ENCODE measurements around the gene DHRSX. TPM values are rescaled to one million over a fixed set of nuclear protein-coding genes. Genes with fewer than 3 reads are reported as not detected.

Gene DHRSX
- total RNA-seq, 1 donor from 2014 or later: 30.4 TPM

DNA sequence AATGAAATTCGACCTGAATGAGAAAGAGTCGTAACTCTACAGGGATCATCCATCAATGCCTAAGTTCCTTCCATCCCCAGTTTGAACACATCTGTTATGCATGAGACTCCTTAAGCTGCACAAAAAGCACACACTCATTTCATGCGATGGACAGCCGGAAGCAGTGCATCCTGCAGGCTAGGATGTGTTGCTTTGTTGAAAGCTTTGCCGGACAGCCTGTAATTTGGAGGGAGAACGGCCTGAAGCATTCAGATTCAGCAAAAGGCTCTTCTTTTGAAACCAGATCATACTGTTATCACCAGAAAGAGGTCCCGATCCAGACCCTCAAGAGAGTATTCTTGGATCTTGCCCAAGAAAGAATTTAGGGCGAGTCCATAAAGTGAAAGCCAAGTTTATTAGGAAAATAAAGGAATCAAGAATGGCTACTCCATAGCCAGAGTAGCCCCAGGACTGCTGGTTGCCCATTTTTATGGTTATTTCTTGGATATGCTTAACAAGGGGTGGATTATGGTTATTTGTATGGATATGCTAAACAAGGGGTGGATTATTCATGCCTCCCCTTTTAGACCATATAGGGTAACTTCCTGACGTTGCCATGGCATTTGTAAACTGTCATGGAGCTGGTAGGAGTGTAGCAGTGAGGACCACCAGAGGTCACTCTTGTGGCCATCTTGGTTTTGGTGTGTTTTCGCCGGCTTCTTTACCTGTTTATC is 48.1 kb upstream of the DHRSX start:
- peaks cover 3% of the 10 kb centered on the region for H3K9me3 ChIP-seq (ENCODE audit: insufficient read depth, low read depth, low read length)
- H3K4me1 ChIP-seq (ENCODE audit: insufficient read depth, low read length): no peaks in the 10 kb centered on the region
- Mint-ChIP-seq H3K4me3 (ENCODE audit: unreplicated experiment) (no peak overlapping the region), H3K4me1 (ENCODE audit: low read depth, unreplicated experiment) (no peaks in the 10 kb centered on the region), H3K27ac (ENCODE audit: unreplicated experiment) (no peak overlapping the region), H3K27me3 (ENCODE audit: low read depth, unreplicated experiment) (peaks cover 5% of the 10 kb centered on the region), H3K9me3 (ENCODE audit: unreplicated experiment) (peaks cover 12% of the 10 kb centered on the region), H3K36me3 (ENCODE audit: low read depth, unreplicated experiment) (no peaks in the 10 kb centered on the region)
- DNase-seq (ENCODE audit: low read depth) (no peak), FAIRE-seq (no peak)
- no peak overlapping the region for H2AFZ ChIP-seq (ENCODE audit: low read depth, low read length)
- no peaks in the 10 kb centered on the region for H3K36me3 ChIP-seq (ENCODE audit: insufficient read depth, low read length)
- H3K79me2 ChIP-seq (ENCODE audit: insufficient read depth, low read length): no peaks in the 10 kb centered on the region
- TF ChIP-seq EZH2 (IDR thresholded peaks at IDR 0.05; ENCODE audit: insufficient read depth, low read length): no peak
- TF ChIP-seq, protein P1, sequence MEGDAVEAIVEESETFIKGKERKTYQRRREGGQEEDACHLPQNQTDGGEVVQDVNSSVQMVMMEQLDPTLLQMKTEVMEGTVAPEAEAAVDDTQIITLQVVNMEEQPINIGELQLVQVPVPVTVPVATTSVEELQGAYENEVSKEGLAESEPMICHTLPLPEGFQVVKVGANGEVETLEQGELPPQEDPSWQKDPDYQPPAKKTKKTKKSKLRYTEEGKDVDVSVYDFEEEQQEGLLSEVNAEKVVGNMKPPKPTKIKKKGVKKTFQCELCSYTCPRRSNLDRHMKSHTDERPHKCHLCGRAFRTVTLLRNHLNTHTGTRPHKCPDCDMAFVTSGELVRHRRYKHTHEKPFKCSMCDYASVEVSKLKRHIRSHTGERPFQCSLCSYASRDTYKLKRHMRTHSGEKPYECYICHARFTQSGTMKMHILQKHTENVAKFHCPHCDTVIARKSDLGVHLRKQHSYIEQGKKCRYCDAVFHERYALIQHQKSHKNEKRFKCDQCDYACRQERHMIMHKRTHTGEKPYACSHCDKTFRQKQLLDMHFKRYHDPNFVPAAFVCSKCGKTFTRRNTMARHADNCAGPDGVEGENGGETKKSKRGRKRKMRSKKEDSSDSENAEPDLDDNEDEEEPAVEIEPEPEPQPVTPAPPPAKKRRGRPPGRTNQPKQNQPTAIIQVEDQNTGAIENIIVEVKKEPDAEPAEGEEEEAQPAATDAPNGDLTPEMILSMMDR (IDR thresholded peaks at IDR 0.05; ENCODE audit: insufficient read depth, low read depth, low read length): no peak
- H3K27me3 ChIP-seq (ENCODE audit: insufficient read depth, low read length): no peaks in the 10 kb centered on the region
- no peak overlapping the region for H3K9ac ChIP-seq (ENCODE audit: low read length)
- H4K20me1 ChIP-seq (ENCODE audit: insufficient read depth, low read length): no peaks in the 10 kb centered on the region
- no peak overlapping the region for H3K27ac ChIP-seq (ENCODE audit: low read depth, low read length)
- H3K4me2 ChIP-seq (ENCODE audit: low read length): no peak overlapping the region
- no peak overlapping the region for H3K4me3 ChIP-seq (ENCODE audit: insufficient read depth, low read depth, low read length)

DNA sequence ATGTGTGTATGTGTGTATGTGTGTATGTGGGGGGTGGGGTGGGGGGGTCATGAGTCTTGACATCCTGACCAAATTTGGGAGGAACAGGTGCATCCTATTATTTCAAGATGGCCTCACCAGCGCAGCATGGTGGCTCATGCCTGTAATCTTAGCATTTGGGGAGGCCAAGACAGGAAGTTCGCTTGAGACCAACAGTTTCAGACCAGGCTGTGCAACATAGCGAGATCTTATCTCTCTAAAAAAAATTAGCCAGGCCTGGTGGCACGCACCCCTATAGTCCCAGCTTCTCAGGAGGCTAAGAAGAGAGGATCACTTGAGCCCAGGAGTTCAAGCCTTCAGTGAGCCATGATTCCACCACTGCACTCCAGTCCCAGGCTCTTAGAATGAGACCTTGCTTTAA is 47.0 kb upstream of the DHRSX start:
- H2AFZ ChIP-seq (ENCODE audit: low read depth, low read length): no peak overlapping the region
- no peaks in the 10 kb centered on the region for H4K20me1 ChIP-seq (ENCODE audit: insufficient read depth, low read length)
- peaks cover 3% of the 10 kb centered on the region for H3K9me3 ChIP-seq (ENCODE audit: insufficient read depth, low read depth, low read length)
- DNase-seq (ENCODE audit: low read depth) (no peak), FAIRE-seq (no peak)
- H3K4me2 ChIP-seq (ENCODE audit: low read length): no peak overlapping the region
- H3K36me3 Mint-ChIP-seq (ENCODE audit: low read depth, unreplicated experiment): no peaks in the 10 kb centered on the region
- no peak overlapping the region for H3K27ac Mint-ChIP-seq (ENCODE audit: unreplicated experiment)
- H3K4me1 ChIP-seq (ENCODE audit: insufficient read depth, low read length): no peaks in the 10 kb centered on the region
- H3K27me3 ChIP-seq (ENCODE audit: insufficient read depth, low read length): no peaks in the 10 kb centered on the region
- H3K36me3 ChIP-seq (ENCODE audit: insufficient read depth, low read length): no peaks in the 10 kb centered on the region
- H3K4me1 Mint-ChIP-seq (ENCODE audit: low read depth, unreplicated experiment): no peaks in the 10 kb centered on the region
- H3K27me3 Mint-ChIP-seq (ENCODE audit: low read depth, unreplicated experiment): peaks cover 5% of the 10 kb centered on the region
- H3K79me2 ChIP-seq (ENCODE audit: insufficient read depth, low read length): no peaks in the 10 kb centered on the region
- H3K9me3 Mint-ChIP-seq (ENCODE audit: unreplicated experiment): peaks cover 12% of the 10 kb centered on the region
- H3K4me3 Mint-ChIP-seq (ENCODE audit: unreplicated experiment): no peak overlapping the region
- no peak overlapping the region for H3K27ac ChIP-seq (ENCODE audit: low read depth, low read length)
- TF ChIP-seq, protein P1 (IDR thresholded peaks at IDR 0.05; ENCODE audit: insufficient read depth, low read depth, low read length): no peak
- no peak for TF ChIP-seq EZH2 (IDR thresholded peaks at IDR 0.05; ENCODE audit: insufficient read depth, low read length)
- no peak overlapping the region for H3K9ac ChIP-seq (ENCODE audit: low read length)
- H3K4me3 ChIP-seq (ENCODE audit: insufficient read depth, low read depth, low read length): no peak overlapping the region

DNA sequence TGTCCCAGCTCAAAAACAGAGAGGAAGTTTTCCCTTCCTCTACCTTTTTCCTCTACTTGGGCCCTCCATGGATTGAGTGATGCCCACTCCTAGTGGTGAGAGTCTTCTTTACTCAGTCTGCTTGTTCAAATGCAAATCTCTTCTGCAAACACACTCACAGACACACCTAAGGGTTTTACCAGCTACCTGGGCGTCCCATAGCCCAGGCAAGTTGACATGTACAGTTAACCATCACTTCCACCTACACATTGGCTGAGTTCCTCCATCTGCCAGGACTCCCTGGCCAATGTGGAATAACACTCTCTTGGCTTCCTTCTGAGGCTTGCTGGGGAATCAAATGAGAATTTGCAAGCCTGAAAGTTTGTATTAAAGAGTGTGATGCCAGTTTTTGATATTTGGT is 45.7 kb upstream of the DHRSX start:
- Mint-ChIP-seq H3K4me3 (ENCODE audit: unreplicated experiment) (no peak overlapping the region), H3K27ac (ENCODE audit: unreplicated experiment) (no peak overlapping the region), H3K36me3 (ENCODE audit: low read depth, unreplicated experiment) (no peaks in the 10 kb centered on the region), H3K9me3 (ENCODE audit: unreplicated experiment) (peaks cover 14% of the 10 kb centered on the region), H3K4me1 (ENCODE audit: low read depth, unreplicated experiment) (no peaks in the 10 kb centered on the region), H3K27me3 (ENCODE audit: low read depth, unreplicated experiment) (peaks cover 5% of the 10 kb centered on the region)
- H3K4me3 ChIP-seq (ENCODE audit: insufficient read depth, low read depth, low read length): no peak overlapping the region
- H3K4me1 ChIP-seq (ENCODE audit: insufficient read depth, low read length): no peaks in the 10 kb centered on the region
- FAIRE-seq (no peak), DNase-seq (ENCODE audit: low read depth) (no peak)
- no peak overlapping the region for H3K27ac ChIP-seq (ENCODE audit: low read depth, low read length)
- no peaks in the 10 kb centered on the region for H4K20me1 ChIP-seq (ENCODE audit: insufficient read depth, low read length)
- no peak overlapping the region for H2AFZ ChIP-seq (ENCODE audit: low read depth, low read length)
- H3K36me3 ChIP-seq (ENCODE audit: insufficient read depth, low read length): no peaks in the 10 kb centered on the region
- H3K9me3 ChIP-seq (ENCODE audit: insufficient read depth, low read depth, low read length): peaks cover 3% of the 10 kb centered on the region
- TF ChIP-seq, protein P1 (IDR thresholded peaks at IDR 0.05; ENCODE audit: insufficient read depth, low read depth, low read length): no peak
- TF ChIP-seq EZH2 (IDR thresholded peaks at IDR 0.05; ENCODE audit: insufficient read depth, low read length): no peak
- H3K27me3 ChIP-seq (ENCODE audit: insufficient read depth, low read length): no peaks in the 10 kb centered on the region
- H3K9ac ChIP-seq (ENCODE audit: low read length): no peak overlapping the region
- no peaks in the 10 kb centered on the region for H3K79me2 ChIP-seq (ENCODE audit: insufficient read depth, low read length)
- no peak overlapping the region for H3K4me2 ChIP-seq (ENCODE audit: low read length)
